Tibial artery (tissue), 4 donors: Measurements from ENCODE around the gene TIGD4.
A peak's percentile ranks its signal among the peaks of the same experiment; 100 is the strongest.

Experiments
- DNase-seq, 2 donors: peaks; one replicate each; pipeline ENCODE4 v3.0.0-alpha.2; 2019
- H3K27ac ChIP-seq, 2 donors: fragments of 200-600 bp; sonication (generic) in 1 of 2; 1 replicate in 1 of 2; 2 replicates in 1 of 2; pipeline ENCODE4 v1.5.1; 2018 to 2019; ENCODE audit warnings: mild to moderate bottlenecking in 1 of 2
- H3K27me3 ChIP-seq, 2 donors: fragments of 200-600 bp; sonication (generic) in 1 of 2; one replicate each; pipeline versions ENCODE4 v1.5.1 to v1.6.0; 2016 to 2019
- H3K36me3 ChIP-seq, 3 donors: fragments of 200-600 bp; sonication (generic) in 2 of 3; one replicate each; pipeline ENCODE4 v1.5.1; 2016 to 2019; ENCODE audit warnings: mild to moderate bottlenecking in 2 of 3
- H3K4me1 ChIP-seq, 4 donors: fragments of 200-600 bp; sonication (generic) in 2 of 4; 1 replicate in 3 of 4; 2 replicates in 1 of 4; pipeline ENCODE4 v1.5.1; 2016 to 2019
- H3K4me3 ChIP-seq, 2 donors: fragments of 200-600 bp; sonication (generic) in 1 of 2; 1 replicate in 1 of 2; 2 replicates in 1 of 2; pipeline ENCODE4 v1.5.1; 2018 to 2019; ENCODE audit warnings: mild to moderate bottlenecking in 2 of 2
- H3K9me3 ChIP-seq, 3 donors: fragments of 200-600 bp; sonication (generic) in 1 of 3; one replicate each; pipeline ENCODE4 v1.5.1; 2016 to 2019
- CTCF ChIP-seq, 2 experiments: fragments of 200-600 bp in 1 of 2; fragments of 450-650 bp in 1 of 2; IDR thresholded peaks; one replicate each; pipeline ENCODE4 v1.5.1; 2017 to 2019; ENCODE audit warnings: antibody characterized with exemption in 2 of 2, mild to moderate bottlenecking in 1 of 2, moderate library complexity in 1 of 2
- intact Hi-C: fragments of 100-400 bp; cut with DNase I; formaldehyde crosslinking; loops from one replicate; pipeline ENCODE4 v1.15.0; 2023; ENCODE audit warnings: low total_unique reads

Gene TIGD4

GRCh38 chr4:152738827-152739226 lies 40.7 kb downstream of the TIGD4 start:
- intact Hi-C loops: no loop called here
- H3K4me3 ChIP-seq: no peak overlapping the region
- no peaks in the 10 kb centered on the region for H3K4me1 ChIP-seq
- H3K27me3 ChIP-seq: no peaks in the 10 kb centered on the region
- no peaks in the 10 kb centered on the region for H3K36me3 ChIP-seq
- no peaks in the 10 kb centered on the region for H3K9me3 ChIP-seq
- DNase-seq: no peak
- no peak for TF ChIP-seq CTCF (IDR thresholded peaks at IDR 0.05)
- no peak overlapping the region for H3K27ac ChIP-seq

GRCh38 chr4:152735906-152736305 lies 43.6 kb downstream of the TIGD4 start:
- H3K27ac ChIP-seq: no peak overlapping the region
- intact Hi-C loops: no loop called here
- no peaks in the 10 kb centered on the region for H3K36me3 ChIP-seq
- TF ChIP-seq CTCF (IDR thresholded peaks at IDR 0.05): no peak
- no peak for DNase-seq
- H3K4me1 ChIP-seq: no peaks in the 10 kb centered on the region
- H3K27me3 ChIP-seq: no peaks in the 10 kb centered on the region
- no peak overlapping the region for H3K4me3 ChIP-seq
- H3K9me3 ChIP-seq: no peaks in the 10 kb centered on the region

- Histone ChIP-seq H3K36me3 (no peaks in the 10 kb centered on the region), H3K27me3 (no peaks in the 10 kb centered on the region), H3K4me3 (no peak overlapping the region), H3K4me1 (no peaks in the 10 kb centered on the region), H3K27ac (no peak overlapping the region), H3K9me3 (no peaks in the 10 kb centered on the region)
- TF ChIP-seq CTCF (IDR thresholded peaks at IDR 0.05): peak in 1 of 2 experiments; percentile 21
- DNase-seq: no peak
- intact Hi-C loops: no loop called here
Measured at GRCh38 chr4:152735396-152735859, 44.1 kb downstream of the TIGD4 start.

- Histone ChIP-seq H3K4me1 (no peaks in the 10 kb centered on the region), H3K27ac (no peak overlapping the region), H3K36me3 (no peaks in the 10 kb centered on the region), H3K4me3 (no peak overlapping the region), H3K9me3 (no peaks in the 10 kb centered on the region), H3K27me3 (no peaks in the 10 kb centered on the region)
- intact Hi-C loops: no loop called here
- no peak for DNase-seq
- TF ChIP-seq CTCF (IDR thresholded peaks at IDR 0.05): no peak
Measured at GRCh38 chr4:152734699-152735050, 44.9 kb downstream of the TIGD4 start.

- no peak for DNase-seq
- H3K36me3 ChIP-seq: no peaks in the 10 kb centered on the region
- intact Hi-C loops: no loop called here
- no peaks in the 10 kb centered on the region for H3K27me3 ChIP-seq
- no peaks in the 10 kb centered on the region for H3K4me1 ChIP-seq
- TF ChIP-seq CTCF (IDR thresholded peaks at IDR 0.05): no peak
- H3K9me3 ChIP-seq: no peaks in the 10 kb centered on the region
- H3K4me3 ChIP-seq: no peak overlapping the region
- no peak overlapping the region for H3K27ac ChIP-seq
Measured at GRCh38 chr4:152734015-152734698, 45.4 kb downstream of the TIGD4 start.

GRCh38 chr4:152731997-152732396 lies 47.5 kb downstream of the TIGD4 start:
- H3K9me3 ChIP-seq: no peaks in the 10 kb centered on the region
- no peak for DNase-seq
- no peaks in the 10 kb centered on the region for H3K36me3 ChIP-seq
- intact Hi-C loops: no loop called here
- H3K4me3 ChIP-seq: no peak overlapping the region
- no peak for TF ChIP-seq CTCF (IDR thresholded peaks at IDR 0.05)
- H3K27ac ChIP-seq: no peak overlapping the region
- H3K4me1 ChIP-seq: no peaks in the 10 kb centered on the region
- peaks cover 0 to 6% of the 10 kb centered on the region in 2 donors for H3K27me3 ChIP-seq
